ENCODE data around the gene RPS6KA1. TPM values are rescaled to one million over a fixed set of nuclear protein-coding genes. Genes with fewer than 3 reads are reported as not detected.
A peak's percentile ranks its signal among the peaks of the same experiment; 100 is the strongest.

The RPS6KA1 gene
- total and polyA plus RNA-seq, 2 of the 13 experiments (the other 11 are each of a cell fraction or from before 2014, with no cell fraction given), result 19.6 to 24.2 TPM

- Histone ChIP-seq H3K79me2 (ENCODE audit: insufficient read depth, low read length) (no peaks in the 10 kb centered on the region), H3K27me3 (ENCODE audit: control insufficient read depth in 1 of 2, insufficient read depth in 2 of 2, low read length in 2 of 2) (no peaks in the 10 kb centered on the region), H3K4me3 (replicated peaks in 1 of 3; ENCODE audit: insufficient read depth in 1 of 3, low read depth in 2 of 3, low read length in 3 of 3) (no peak overlapping the region), H2AFZ (ENCODE audit: low read length) (no peak overlapping the region), H3K27ac (ENCODE audit: extremely low read length, insufficient read depth, low read length) (peak overlapping the region; percentile 53), H3K4me1 (ENCODE audit: insufficient read depth, low read length) (peaks cover 29% of the 10 kb centered on the region), H3K36me3 (replicated peaks in 1 of 2; ENCODE audit: control insufficient read depth in 1 of 2, insufficient read depth in 2 of 2, low read length in 2 of 2) (peaks cover 18 to 49% of the 10 kb centered on the region in 2 experiments; a peak in 4 of 5 replicates), H3K9ac (ENCODE audit: insufficient read depth, low read depth, low read length) (no peak overlapping the region), H3K4me2 (ENCODE audit: low read depth, low read length) (no peak overlapping the region), H3K9me3 (ENCODE audit: low read length) (no peaks in the 10 kb centered on the region), H4K20me1 (ENCODE audit: insufficient read depth, low read length) (no peaks in the 10 kb centered on the region)
- ChIA-PET CTCF (ENCODE audit: low intra/inter-chr PET ratio, low total read pairs) (no interaction called here), POLR2A (interaction anchor here (1.4 to 1.8 kb wide), 2 partner anchors 54 to 138 kb away, joined by 4 to 10 read pairs; no protein-coding TSS in a partner anchor)
- DNase-seq (ENCODE audit: low spot score) (no peak), ATAC-seq (no peak), FAIRE-seq (no peak)
- no TSS peak for BruUV-seq (replicated peaks)
- in situ Hi-C loops (cut with HindIII; ENCODE audit: extremely low pct_ligation_motif_present, low pct_unique_long_range_greater_than_20kb), result no loop called here
- 100% methylated on average over 8 of the region's 10 CpGs for WGBS (ENCODE audit: low lambda C conversion rate)
- intact Hi-C loops (cut with micrococcal nuclease; ENCODE audit: unreplicated experiment), result no loop called here
- TF ChIP-seq SSRP1 (CRISPR knock-in tag; IDR thresholded peaks at IDR 0.05), result no peak
- TF ChIP-seq PRPF4 (IDR thresholded peaks at IDR 0.05; ENCODE audit: low read depth, low read length, poor library complexity, severe bottlenecking), result no peak
- no peak for TF ChIP-seq ZGPAT (CRISPR knock-in tag; IDR thresholded peaks at IDR 0.05)
- no peak for TF ChIP-seq PAF1 (CRISPR knock-in tag; IDR thresholded peaks at IDR 0.05)
- TF ChIP-seq CCDC6 (CRISPR knock-in tag; IDR thresholded peaks at IDR 0.05), result no peak
- no peak for TF ChIP-seq PHF8 (CRISPR knock-in tag; IDR thresholded peaks at IDR 0.05)
- TF ChIP-seq MAX (IDR thresholded peaks at IDR 0.05), result no peak
- no peak for TF ChIP-seq ZFX (CRISPR knock-in tag; IDR thresholded peaks at IDR 0.05; ENCODE audit: low read depth)
- no peak for TF ChIP-seq SP1 (IDR thresholded peaks at IDR 0.05)
- TF ChIP-seq SP1 (CRISPR knock-in tag; IDR thresholded peaks at IDR 0.05), result no peak
- no peak for TF ChIP-seq HMG20A (CRISPR knock-in tag; IDR thresholded peaks at IDR 0.05; ENCODE audit: borderline replicate concordance)
- no peak for TF ChIP-seq ATF7-NPFF (CRISPR knock-in tag; IDR thresholded peaks at IDR 0.05; ENCODE audit: low read depth)
- TF ChIP-seq CERS6 (CRISPR knock-in tag; IDR thresholded peaks at IDR 0.05), result no peak
- TF ChIP-seq HOXA9 (CRISPR knock-in tag; IDR thresholded peaks at IDR 0.05; ENCODE audit: borderline replicate concordance), result no peak
- TF ChIP-seq GABPA (IDR thresholded peaks at IDR 0.05; ENCODE audit: low read depth, low read length), result no peak
- TF ChIP-seq GABPA (CRISPR knock-in tag; IDR thresholded peaks at IDR 0.05; ENCODE audit: low read depth), result no peak
- TF ChIP-seq ZNF552 (CRISPR knock-in tag; IDR thresholded peaks at IDR 0.05; ENCODE audit: borderline replicate concordance), result no peak
- TF ChIP-seq HOXA3 (CRISPR knock-in tag; IDR thresholded peaks at IDR 0.05), result no peak
Observed at GRCh38 chr1:26554781-26555180, 25.2 kb downstream of the RPS6KA1 start.
